ENCODE measurements around the gene LAD1.

DNA sequence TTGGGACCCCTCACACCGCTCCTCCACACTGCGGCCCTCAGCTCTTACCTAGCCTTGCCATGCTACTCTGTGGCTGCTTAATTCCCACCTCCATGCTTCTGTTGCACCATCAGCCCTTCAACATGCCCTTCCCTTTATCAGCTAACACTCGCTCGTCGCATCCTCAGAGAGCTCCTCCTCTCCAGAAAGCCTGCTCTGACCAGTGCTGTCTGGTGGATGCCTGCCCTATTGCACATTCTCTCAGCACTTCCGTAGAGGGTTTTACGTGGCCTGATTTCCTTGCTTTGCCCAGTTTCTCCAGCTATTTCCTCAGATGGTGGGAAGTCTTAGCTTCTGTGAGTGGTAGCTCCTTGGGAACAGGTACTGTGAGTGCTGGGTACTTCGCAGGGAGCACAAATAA is 10.3 kb upstream of the LAD1 start:
- TF ChIP-seq EZH2 (IDR thresholded peaks at IDR 0.05; ENCODE audit: insufficient read depth, low read length) (no peak), CTCF (IDR thresholded peaks at IDR 0.05; ENCODE audit: insufficient read depth, low read depth, low read length) (no peak)

Measured in astrocyte (in vitro differentiated cells and primary cell).